HG03066 (cell line): Measurements from ENCODE around the gene RNU1-4.
"Not testable (repeated sequence)": the region's sequence is repeated elsewhere in the genome, so short reads cannot be mapped to it uniquely, and the experiment has no call there.

Experiments used
- ATAC-seq: cut with Tn5 transposase; IDR thresholded peaks from one replicate; pipeline ENCODE4 v1.9.1; 2021; ENCODE audit warnings: low read depth; ENCODE audit not compliant: unreplicated experiment

RNU1-4 gene

DNA sequence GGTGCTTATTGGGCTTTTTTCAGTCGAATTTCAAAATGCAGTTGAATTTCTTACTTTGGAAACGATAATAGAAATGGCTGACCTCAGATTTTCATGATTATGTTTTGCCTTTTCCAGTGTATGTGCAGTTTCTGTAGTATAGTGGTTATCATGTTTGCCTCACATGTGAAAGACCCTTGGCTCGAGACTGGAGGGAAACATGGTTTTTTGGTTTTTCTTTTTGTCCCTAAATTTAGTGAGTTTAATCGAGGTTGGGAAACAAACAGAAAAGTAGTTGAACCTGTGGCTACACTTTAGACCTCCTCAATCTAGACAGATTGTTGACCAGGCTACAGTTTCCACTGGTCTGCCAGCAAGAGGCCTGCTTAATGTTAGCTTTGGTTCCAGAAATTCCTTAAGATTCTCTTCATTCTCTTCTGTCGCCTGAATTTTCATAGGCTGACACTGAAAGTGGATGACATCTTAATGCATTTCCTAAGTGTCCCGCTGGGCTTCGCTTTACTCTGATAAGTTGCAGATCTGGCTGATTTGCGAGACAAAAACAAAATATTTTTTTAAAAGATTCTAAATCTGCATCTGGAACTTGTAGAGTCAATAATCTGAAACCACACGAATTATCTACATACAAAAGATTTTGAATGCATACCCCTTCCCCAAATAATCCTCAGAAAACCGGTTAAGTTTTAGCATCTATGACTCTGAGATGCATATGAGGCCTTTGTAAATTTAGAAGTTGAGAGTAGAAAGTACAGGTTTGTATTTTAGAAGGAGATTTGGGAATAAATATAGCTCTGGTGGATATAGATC, 14.7 kb upstream of the RNU1-4 start:
- ATAC-seq, result not testable (repeated sequence)

DNA sequence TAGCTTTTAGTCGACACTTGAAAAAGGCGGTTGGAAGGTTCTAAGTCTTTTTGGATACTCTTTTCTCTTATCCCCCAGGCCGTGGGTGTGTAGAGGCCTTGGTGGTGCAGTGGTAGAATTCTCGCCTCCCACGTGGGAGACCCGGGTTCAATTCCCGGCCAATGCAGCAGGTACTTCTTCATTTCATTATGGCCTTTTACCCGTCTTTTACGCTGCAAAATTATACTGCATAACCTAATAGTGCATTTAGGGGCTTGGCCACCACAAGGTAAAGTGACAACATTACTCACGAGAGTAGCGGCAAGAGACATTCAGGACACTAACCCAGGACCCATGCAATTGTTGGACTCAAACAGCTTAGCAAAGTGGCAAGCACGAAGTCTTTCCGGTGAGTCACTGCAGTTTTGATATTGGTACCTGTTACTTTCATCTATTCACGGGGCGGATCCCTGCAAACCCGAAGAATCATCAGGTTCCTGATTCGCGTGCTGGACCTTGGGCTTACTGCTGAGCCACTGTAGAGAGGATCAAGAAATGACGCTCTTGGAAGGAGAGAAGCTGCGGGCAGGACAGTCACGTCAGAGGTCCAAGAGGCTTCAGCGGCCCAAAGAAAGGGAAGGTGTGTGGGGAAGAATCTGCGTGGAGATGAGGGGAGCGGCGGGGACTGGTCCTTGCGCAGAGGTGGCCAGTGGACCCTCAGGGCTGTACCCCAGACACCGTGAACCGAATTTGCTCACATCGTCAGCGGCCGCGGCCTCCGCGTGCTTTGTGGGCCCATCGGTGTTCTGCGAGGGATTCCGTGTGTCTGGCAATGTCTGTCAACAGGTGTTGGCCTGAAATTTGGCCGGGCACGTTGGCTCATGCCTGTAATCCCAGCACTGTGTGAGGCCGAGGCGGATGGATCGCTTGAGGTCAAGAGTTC, 12.9 kb upstream of the RNU1-4 start:
- ATAC-seq, result no peak

DNA sequence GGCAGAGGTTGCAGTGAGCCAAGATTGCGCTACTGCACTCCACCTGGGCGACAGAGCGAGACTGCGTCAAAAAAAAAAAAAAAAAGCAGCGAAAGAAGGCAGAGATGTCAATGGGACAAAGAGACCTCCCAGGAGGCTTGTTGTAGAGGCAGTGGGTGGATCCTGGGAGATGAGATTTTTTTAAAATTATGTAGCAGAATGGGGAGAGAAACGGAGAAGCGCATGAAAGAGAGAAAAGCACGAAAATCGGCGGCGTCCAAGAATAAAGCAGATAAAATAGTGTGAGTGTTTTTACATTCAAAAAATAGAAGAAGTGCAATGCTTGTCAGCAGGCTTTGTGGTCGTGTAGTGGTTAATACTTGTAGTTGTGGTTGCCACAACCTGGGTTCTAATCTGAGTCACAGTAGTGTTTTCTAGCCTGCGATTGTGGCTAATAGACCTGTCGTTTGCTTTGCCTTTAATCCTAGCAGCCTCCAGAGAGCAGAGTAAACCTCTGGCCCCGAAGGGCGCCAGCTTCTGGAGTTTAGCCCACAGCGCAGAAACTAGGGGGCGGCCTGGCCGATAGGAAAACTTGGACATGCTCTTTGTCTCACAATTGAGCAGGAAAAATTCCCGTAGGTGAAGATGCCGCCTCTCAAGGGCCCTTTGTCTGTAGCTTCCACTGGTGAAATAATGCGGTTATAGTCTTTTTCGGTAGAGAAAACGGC, 11.9 kb upstream of the RNU1-4 start:
- not testable (repeated sequence) for ATAC-seq

DNA sequence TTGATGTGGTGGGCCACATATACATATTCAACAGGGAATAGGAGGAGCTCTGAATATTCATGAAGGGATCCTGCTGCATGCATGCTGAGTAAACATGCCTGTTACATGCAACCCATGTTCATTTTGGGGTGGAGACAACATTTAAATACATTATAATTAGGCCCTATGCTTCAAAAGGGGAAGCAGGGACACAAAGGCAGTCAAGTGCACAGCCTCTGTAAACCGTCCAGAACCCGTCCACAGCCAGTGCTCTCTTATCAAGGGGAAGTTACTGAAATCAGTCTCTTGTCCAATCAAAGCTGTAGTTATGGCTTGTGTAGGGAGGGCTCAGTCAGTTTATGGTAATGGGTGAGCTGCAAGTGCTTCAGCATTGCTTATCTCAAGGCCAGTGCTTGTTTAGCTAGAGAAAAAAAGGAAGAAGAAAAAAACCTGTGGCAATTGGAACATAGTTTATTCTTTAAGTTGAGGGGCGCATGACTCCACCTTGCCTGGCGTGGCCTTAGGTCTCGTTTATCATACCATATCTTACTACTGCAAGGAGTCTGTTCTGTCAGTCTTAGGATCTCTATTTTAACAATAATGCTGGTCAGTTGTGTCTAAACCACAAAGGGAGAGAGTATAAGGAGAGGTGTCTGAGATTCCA, 7.9 kb upstream of the RNU1-4 start:
- ATAC-seq, result not testable (repeated sequence)

DNA sequence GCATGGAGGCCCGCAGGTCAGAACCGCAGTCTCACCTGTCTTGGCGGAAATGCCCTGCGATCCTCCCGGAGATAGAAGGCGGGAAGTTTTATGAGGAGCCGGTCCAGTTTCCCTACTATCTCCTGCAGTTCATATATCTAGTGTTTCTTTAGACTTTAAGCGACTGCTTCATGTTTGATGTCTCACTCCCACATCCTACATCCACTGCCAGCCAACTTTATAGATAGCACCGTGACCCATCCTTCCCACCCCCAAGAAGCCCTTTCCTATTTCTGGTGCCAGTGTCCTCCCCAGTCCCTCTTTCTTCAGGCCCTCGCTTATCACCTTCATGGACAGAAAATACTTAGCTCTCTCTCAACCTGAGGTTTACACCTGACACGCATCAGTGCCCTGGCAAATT, 914 bp downstream of the RNU1-4 start:
- not testable (repeated sequence) for ATAC-seq

DNA sequence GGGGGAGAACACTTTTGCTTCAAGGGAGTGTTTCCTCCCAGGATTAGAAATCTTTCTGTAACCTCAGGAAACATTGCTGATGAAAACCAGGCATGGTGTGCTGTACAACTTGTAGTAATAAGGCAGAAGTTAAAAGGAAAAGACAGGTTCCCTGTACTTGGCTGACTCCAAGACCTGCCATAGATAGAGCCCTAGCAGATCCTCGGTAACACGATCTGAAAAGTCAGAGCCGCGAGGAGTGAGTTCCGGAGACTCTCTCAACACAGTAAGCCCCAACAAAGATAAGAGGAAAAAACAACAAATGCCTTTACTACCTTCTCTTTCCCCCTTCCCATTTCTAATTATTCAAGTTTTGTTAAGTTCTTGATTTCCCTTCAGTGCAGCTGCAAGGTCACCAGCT, 7.3 kb downstream of the RNU1-4 start:
- ATAC-seq, result not testable (repeated sequence)

DNA sequence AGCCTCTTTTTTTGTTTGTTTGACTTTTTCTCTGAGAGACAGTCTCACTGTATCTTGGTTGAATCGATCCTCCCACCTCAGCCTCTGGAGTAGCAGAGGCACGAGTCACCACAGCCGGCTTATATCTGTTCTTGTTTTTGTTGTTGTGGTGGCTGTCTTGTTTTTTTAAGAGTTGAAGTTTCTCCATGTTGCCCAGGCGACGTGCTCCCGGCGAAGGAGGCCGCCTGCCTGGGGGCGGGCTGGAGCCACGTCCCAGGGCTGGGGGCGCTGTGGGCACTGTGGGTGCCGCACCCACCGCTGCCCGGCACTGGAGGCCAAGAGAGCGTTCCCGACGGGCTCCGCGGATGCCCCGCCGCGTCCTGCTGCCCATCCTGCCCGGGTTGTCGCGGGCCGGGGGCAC, 8.4 kb downstream of the RNU1-4 start:
- not testable (repeated sequence) for ATAC-seq

DNA sequence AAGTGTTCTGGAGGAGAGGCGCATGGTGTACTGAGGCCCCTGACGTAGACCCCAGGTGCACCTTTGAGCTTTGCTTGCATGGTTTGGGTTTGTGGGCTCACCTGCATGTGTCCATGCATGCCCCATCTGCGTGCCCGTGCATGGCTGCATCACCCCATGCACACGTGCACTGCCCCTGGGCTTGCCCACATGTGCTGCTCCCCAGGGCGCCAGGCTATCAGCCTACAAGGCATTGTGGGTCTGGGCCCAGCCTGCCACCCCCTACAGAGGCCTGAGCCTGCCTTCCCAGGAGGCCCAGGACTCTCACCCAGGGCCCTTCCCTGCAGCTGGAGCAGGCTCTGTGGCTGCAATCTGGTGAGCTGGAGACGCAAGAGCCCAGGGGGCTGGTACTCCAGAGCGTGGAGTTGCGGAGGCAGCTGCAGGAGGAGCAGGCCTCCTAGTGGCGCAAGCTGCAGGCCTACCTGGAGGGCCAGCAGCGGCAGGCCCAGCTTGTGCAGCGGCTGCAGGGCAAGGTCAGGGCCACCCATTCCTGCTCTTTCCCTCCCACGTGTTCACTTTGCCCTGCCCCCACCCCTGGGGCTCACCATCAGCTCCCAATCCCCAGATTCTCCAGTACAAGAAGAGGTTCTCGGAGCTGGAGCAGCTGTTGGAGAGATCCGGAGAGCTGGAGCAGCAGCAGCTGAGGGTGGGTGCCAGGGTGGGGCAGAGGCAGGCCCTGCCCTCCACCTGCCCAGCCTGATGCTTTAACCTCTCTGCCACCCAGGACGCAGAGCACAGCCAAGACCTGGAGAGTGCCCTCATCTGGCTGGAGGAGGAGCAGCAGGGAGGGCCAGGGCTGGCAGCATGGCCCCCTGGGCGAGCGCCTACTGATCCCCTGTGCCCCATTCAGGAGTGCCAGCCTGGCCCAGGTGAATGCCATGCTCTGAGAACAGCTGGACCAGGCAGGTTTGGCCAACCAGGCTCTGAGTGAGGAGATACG, 9.9 kb downstream of the RNU1-4 start:
- ATAC-seq, result not testable (repeated sequence)

DNA sequence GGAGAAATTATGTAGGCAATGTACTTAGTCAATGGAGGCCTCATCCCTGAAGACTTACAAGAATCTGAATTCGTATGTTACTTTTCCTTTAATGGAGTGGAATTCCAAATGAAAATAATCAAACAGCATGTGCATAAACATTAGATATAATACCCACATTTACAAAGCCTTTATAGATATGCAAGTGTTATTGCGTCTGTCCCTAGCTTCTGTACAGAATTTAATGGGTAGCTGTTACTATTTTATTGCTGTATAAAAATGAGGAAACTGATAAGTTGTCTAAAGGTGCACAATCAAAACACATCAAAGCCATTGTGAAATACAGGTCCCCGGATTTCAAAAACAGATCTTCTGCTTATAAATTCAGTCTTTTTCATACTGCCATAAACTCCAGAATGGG, 12.5 kb downstream of the RNU1-4 start:
- not testable (repeated sequence) for ATAC-seq

DNA sequence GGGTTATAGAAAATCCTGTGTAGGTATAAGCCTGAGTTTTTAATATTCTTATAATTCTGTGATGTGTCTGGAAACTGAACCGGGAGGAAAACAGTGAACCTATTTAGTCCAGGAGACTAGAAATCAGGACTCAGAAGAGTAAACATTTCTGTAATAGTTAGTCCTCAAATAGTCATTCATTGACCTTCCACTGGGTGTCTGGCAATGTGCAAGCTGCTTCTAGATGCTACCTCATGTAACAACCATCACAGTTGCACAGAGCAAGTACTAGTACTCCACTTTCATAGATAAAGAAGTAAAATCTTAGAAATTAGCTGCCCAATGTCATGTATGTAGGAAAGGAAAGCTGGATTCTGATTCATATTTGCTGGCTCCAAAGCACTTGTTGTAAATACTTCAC, 15.1 kb downstream of the RNU1-4 start:
- ATAC-seq, result not testable (repeated sequence)

DNA sequence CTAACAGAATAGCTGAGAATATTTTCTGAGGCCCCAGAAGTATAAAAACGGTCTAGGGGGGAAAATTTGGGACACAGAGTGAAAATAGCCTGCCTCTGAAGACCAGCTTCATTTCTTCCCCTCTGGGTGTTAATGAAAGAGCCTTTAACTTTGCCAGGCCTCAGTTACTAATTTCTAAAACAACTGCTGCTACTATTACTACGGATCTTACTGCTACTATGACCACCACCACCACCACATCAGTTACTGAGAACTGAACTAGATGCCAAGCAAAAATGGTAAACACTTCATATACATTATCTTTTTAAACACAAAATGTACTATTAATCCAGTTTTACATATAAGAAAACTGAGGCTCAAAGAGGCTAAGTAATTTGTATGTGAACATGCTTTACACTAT, 15.6 kb downstream of the RNU1-4 start:
- ATAC-seq, result not testable (repeated sequence)

DNA sequence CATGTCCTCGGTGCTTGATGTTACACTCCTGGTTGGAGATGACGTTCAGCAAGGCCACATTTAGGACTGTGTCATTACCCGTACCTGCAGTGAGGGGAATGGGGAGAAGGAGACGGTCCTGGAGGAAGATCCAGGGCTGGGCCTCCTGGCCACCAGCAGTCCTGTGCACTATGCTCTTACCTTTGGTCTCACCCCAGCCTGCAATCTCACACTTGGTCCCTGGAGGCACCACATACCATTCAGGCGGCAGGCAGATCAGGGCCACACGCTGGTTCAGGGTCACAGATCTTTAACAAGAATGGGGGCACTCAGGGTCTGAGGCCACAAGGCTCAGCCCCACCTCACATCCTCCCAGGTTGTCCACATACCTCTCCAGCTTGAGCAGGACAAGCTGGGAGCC, 17.3 kb downstream of the RNU1-4 start:
- ATAC-seq, result not testable (repeated sequence)

DNA sequence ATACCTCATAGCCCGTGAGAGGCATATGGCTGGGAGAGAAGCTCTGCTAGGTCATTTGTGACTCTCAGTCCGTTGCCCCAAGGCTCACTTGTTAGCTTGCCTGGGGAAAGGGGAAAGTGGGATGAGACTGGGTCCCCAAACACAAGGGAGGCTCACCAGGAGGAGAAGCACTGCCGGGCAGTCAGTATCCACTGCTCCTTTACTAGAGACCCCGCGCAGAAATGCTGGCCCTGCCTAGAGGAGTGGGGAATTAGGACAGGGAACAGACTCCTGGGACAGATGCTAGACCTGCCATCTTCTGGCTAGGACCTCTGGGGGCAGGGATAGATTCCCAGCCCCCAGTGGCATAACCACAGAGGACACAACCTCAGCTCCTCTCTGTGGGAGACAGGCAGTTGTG, 17.7 kb downstream of the RNU1-4 start:
- not testable (repeated sequence) for ATAC-seq

DNA sequence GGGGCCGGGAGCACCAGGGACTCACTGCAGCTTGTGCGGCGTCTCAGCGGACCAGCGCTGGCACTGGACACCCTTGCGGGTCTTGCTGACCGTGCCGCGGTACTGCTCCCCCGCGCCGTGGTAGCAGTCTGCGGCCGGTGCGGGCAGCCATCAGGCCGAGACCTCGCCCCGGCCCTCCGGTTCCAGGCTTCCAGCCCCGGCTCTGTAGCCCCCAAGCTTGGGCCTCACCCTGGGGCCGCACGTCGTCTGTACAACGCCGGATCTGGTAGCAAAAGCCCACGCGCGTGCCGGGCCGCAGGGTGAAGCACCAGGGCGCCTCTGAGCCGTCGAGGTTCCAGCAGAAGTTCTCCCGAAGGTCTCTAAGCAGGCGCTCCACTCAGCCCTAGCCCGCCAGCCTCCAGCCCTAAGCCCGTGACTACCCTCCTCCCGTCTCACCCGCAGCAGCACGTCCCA, 18.8 kb downstream of the RNU1-4 start:
- not testable (repeated sequence) for ATAC-seq

DNA sequence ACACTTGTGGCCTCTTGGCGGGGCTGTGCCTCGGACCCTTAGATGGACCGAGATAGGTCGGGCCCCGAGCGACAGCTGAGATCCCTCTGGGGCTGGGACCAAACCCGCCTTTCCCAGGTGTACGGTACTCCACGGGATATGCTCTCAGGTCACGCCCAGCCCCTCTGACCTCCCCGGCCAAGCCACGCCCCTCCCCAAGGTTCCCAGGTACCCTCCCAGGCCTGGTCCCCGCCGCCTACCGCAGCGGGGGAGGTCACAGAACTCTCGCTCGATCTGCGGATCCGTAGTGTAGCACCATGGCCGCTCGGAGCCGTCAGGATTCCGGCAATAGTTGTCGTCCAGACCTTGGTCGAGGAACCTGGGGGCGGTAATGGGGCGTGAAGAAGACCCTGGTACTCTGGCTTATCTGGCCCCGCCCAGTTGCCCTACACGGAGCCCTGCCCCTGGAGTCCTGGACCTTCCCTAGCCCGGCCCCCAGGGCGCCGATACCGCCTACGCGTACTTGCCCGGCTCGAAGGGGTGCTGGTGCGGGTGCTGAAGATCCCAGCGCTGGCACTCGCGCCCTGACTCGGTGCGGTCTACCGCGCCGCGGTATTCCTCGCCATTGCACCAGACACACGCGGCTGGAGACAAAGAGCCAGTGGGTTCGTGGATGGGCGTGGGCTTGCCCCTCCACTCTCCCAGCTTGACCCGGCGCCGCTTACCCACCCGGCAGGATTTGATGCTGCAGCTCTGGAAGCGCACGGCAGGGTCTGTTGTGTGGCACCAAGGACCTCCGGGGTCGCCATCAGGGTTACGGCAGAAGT, 19.5 kb downstream of the RNU1-4 start:
- ATAC-seq, result not testable (repeated sequence)

DNA sequence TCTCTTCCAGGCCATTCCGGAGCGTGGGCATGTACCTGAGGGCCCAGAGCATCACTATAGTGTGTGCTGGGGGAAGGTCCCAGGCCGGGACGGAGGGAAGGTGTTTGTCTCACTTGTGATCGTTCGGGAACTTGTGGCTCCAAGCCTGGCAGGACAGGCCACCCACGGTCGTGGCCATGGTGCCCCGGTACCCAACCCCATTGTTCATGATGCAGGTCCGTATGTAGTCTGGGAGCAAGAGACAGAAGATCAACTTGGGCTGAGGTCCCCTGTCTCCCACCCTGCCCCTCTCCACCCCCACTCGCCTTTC, 20.1 kb downstream of the RNU1-4 start:
- ATAC-seq, result not testable (repeated sequence)

DNA sequence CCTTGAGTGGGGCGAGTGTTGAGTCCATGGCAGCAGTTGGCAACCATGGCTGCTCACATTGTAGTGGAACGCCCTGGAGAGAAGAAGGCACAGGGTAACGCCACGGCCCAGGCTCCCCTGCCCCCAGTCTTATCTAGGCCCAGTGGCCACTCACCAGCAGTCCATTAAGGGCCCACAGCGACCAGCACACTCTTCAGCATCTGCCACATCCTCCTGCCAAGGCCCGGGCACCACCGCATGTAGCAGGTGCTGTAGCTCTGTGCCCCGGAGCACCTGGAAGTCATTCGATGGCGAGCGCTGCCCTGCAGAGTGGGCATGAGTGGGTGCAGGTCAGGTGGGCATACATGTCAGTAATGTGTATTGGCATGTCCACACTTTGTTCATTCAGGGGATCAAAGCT, 20.5 kb downstream of the RNU1-4 start:
- ATAC-seq, result not testable (repeated sequence)

DNA sequence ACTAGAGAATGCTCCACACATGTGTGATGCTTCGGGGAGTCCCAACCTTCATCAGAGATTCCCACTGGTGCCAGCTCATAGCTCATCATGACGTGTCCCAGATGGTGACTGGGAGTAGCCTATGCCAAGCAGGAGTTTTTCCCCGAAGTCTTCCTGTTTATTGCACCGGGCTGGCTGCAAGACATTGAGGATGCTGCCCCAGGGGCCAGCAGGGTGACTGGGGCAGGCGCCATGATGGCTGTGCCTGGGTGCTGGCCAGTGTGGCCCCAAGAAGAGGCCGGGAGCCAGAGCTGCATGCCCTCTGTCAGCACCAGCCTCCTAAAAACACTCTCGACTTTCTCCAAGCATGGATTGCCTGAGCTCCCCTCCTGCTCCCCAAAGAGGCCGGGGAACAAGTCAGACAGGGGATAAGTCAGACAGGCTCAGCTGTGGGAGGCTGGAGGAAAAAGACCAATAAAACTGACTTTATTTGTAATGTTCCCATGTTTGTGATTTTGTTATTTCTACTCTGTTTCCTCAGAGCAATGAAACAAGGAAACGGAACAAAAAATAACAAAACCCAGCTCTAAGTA, 24.0 kb downstream of the RNU1-4 start:
- not testable (repeated sequence) for ATAC-seq
